GM12873 (cell line): Measurements from ENCODE around the gene HDAC4.

Experiments
- TF ChIP-seq, protein P1 (sequence below): IDR thresholded peaks from 2 replicates; pipeline ENCODE4 v1.5.1; 2012; ENCODE audit warnings: low read depth, mild to moderate bottlenecking, moderate library complexity, low read length, control low read depth; ENCODE audit not compliant: insufficient read depth; ENCODE audit errors: missing control alignments

The HDAC4 gene

GRCh38 chr2:239321596-239322415 is 79.0 kb downstream of the HDAC4 start:
- TF ChIP-seq, protein P1, sequence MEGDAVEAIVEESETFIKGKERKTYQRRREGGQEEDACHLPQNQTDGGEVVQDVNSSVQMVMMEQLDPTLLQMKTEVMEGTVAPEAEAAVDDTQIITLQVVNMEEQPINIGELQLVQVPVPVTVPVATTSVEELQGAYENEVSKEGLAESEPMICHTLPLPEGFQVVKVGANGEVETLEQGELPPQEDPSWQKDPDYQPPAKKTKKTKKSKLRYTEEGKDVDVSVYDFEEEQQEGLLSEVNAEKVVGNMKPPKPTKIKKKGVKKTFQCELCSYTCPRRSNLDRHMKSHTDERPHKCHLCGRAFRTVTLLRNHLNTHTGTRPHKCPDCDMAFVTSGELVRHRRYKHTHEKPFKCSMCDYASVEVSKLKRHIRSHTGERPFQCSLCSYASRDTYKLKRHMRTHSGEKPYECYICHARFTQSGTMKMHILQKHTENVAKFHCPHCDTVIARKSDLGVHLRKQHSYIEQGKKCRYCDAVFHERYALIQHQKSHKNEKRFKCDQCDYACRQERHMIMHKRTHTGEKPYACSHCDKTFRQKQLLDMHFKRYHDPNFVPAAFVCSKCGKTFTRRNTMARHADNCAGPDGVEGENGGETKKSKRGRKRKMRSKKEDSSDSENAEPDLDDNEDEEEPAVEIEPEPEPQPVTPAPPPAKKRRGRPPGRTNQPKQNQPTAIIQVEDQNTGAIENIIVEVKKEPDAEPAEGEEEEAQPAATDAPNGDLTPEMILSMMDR = no peak

DNA sequence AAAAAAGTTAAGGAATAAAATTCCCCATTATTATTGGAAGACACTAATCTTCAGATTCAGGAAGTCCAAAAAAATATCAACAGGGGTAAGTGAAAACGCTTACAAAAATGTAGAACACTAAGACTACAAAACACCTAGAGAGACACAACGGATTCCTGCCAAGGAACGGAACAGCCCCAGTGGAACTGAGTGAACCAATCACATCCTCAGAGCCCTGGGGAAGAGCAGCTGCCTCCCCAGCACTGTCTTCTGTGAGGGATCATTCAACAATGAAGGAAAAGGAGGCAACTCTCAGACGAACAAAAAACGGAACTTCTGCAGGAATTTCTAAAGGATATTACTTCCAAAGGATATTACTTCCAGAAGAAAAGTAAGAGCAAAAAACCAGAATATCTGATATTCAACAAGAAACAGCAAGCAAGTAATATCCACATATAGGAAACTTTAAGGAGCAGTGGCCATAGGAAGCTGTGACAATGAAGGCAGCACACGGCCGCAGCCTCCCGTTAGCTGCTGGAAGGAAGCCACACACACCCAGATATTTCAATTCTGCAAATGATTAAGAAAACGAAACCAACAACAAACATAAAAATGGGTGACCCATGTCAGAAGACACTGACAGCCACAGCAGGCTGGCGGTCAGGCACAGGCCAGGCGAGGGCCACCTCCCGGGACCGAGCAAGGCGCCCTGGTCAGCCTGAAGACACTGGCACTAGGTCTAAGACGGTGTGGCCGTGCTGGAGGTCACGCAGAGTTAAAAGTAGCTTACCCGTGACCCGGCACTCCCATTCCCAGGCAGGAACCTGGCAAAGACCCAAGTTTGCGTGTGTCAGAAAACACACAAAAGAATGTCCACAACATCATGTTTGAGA is 81.8 kb downstream of the HDAC4 start:
- TF ChIP-seq, protein P1 = no peak

DNA sequence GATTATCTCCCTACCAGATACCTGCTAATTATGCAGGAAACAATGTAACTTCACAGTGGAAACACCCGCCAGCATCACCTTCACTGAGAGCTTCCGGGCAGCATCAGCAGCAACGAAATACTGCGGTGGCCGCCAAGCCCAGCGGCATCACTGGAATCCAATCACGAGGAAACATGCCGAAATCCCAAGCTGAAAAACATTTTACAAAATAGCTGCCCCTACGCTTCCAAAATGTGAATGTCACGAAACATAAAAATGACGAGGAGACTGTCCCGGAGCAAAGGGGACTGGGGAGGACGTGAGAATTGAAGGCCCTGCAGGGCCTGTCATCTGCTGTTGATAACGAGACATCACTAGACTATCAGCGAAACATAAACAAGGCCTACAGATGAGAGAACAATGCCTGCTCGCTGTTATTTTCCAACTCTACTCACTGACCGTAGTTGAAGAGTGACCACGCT is 82.6 kb downstream of the HDAC4 start:
- TF ChIP-seq, protein P1 = no peak

DNA sequence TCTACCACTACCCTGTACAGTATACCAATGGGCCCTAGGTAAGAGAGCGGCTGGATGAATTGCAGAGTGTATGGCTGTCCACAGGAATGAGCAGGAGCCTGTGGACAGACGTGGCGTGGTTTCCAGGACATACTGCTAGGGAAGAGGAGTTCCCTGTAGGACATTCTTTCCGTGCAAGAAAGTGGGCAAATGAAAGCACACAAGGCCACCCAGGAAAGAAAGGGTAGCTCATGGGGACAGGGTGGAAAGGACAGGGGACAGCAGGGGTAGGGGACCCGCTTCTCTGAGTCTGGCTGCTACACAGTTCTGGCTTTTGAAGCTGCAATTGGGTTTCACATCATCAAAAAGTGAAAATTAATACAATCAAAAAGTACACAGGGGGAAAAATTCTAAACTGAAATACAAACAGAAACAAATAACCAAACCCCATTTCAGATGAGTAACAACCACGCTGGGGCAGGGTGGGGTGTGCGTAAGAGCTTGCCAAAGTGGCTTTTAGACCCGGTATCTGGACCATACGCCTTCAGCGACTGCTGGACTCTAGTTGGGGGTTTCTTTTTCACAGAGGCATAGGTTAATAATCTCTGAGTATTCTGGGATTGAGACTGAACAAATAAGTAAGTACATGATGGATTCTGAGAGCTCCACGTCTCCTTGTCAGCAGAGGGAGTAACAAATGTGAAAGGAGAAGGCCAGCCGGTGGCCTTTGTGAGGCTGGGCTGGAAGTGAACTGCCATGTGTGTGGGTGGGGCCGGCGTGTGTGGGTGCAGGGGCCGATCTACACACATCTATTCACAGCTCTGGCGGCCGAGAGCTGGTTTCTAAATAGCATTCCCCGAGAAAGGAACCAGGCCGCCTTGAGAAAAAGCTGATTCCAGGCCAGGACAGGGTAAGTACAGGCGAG is 84.0 kb downstream of the HDAC4 start:
- TF ChIP-seq, protein P1 = no peak

DNA sequence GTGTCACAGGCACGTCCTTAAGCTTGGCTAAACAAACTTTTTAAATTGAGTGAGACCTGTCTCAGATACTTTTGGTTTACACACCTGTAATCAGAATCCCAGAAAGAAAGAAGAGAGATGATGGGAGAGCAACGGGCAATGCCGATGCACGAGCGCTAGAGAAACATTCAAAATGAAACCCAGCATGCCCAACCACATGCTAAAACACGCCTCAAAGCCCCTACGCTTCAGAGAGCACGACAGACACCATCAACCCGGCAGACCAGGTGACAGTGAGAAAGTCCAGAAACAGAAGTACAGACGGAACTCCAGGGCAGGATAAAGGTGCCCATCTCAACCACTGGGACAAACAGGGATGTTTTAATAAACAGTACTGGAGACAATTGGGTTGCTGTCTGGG is 85.5 kb downstream of the HDAC4 start:
- TF ChIP-seq, protein P1 = no peak

- TF ChIP-seq, protein P1 = no peak
These were observed 87.0 kb downstream of the HDAC4 start for GRCh38 chr2:239313776-239314175.
